ENCODE data around the gene METTL16.

- no peak for TF ChIP-seq POLR2A (IDR thresholded peaks at IDR 0.05; ENCODE audit: low read length)
- no peak for TF ChIP-seq GATA1 (IDR thresholded peaks at IDR 0.05; ENCODE audit: low read depth, low read length)
Measured at GRCh38 chr17:2547176-2547575, 35.5 kb upstream of the METTL16 start.

Measured in erythroblast (primary cell).